ENCODE data around the gene HSPG2.

GRCh38 chr1:21872445-21873079 lies 64.5 kb downstream of the HSPG2 start:
- TF ChIP-seq POLR2AphosphoS5 (IDR thresholded peaks at IDR 0.05; ENCODE audit: borderline replicate concordance, low read depth, low read length): no peak
- no peak for TF ChIP-seq EZH2 (IDR thresholded peaks at IDR 0.05)
